Measurements from ENCODE around the gene TXNDC11. TPM values are rescaled to one million over a fixed set of nuclear protein-coding genes. Genes with fewer than 3 reads are reported as not detected.

TXNDC11 gene
- total RNA-seq, 1 donor from 2014 or later = 39.7 TPM

DNA sequence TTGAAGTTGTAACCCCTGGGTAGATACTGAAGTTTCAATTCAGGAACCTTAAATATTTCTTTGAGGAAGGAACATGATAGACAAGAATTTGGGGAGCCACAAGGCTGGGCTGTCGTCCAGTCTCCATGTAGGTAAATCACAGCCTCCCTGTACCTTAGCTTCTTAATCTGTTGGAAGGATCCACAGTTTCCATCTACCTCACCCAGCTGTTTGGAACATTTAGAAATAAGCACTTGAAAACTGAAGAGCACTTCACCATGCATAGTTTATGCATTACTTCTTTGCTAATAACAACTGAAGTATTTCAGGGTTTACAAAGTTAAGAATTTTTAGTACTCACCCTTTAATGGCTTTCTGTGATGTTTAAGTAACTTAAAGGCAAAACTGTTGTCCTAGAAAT lies 17.2 kb downstream of the TXNDC11 start:
- TF ChIP-seq, protein P1, sequence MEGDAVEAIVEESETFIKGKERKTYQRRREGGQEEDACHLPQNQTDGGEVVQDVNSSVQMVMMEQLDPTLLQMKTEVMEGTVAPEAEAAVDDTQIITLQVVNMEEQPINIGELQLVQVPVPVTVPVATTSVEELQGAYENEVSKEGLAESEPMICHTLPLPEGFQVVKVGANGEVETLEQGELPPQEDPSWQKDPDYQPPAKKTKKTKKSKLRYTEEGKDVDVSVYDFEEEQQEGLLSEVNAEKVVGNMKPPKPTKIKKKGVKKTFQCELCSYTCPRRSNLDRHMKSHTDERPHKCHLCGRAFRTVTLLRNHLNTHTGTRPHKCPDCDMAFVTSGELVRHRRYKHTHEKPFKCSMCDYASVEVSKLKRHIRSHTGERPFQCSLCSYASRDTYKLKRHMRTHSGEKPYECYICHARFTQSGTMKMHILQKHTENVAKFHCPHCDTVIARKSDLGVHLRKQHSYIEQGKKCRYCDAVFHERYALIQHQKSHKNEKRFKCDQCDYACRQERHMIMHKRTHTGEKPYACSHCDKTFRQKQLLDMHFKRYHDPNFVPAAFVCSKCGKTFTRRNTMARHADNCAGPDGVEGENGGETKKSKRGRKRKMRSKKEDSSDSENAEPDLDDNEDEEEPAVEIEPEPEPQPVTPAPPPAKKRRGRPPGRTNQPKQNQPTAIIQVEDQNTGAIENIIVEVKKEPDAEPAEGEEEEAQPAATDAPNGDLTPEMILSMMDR (IDR thresholded peaks at IDR 0.05) = no peak
- peaks cover 5% of the 10 kb centered on the region for H3K4me1 Mint-ChIP-seq (ENCODE audit: low read depth)
- no peak for DNase-seq (ENCODE audit: low spot score)
- H3K4me3 Mint-ChIP-seq (ENCODE audit: unreplicated experiment) = no peak overlapping the region
- H3K9me3 Mint-ChIP-seq (ENCODE audit: low read depth) = no peaks in the 10 kb centered on the region
- peaks cover 27% of the 10 kb centered on the region for H3K36me3 Mint-ChIP-seq (ENCODE audit: low read depth)
- H3K27me3 Mint-ChIP-seq (ENCODE audit: low read depth) = no peaks in the 10 kb centered on the region
- H3K27ac Mint-ChIP-seq (ENCODE audit: unreplicated experiment) = no peak overlapping the region

DNA sequence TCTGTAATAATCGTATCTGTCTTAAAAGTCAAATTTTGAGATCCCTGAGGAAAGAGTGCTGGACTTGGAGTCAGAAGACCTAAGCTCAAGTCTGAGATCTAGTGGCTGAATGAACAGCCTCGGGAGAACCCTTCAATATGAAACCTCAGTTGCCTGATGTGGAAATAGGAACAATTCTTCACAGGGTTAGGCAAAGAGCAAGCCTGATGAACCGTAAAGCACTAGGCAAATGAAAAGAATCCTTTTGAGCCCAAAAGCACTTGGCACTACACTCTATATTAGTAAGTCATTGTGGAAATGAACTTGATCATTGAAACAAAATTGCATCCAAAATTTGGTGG lies 20.2 kb downstream of the TXNDC11 start:
- no peaks in the 10 kb centered on the region for H3K27me3 Mint-ChIP-seq (ENCODE audit: low read depth)
- H3K27ac Mint-ChIP-seq (ENCODE audit: unreplicated experiment) = no peak overlapping the region
- no peaks in the 10 kb centered on the region for H3K9me3 Mint-ChIP-seq (ENCODE audit: low read depth)

DNA sequence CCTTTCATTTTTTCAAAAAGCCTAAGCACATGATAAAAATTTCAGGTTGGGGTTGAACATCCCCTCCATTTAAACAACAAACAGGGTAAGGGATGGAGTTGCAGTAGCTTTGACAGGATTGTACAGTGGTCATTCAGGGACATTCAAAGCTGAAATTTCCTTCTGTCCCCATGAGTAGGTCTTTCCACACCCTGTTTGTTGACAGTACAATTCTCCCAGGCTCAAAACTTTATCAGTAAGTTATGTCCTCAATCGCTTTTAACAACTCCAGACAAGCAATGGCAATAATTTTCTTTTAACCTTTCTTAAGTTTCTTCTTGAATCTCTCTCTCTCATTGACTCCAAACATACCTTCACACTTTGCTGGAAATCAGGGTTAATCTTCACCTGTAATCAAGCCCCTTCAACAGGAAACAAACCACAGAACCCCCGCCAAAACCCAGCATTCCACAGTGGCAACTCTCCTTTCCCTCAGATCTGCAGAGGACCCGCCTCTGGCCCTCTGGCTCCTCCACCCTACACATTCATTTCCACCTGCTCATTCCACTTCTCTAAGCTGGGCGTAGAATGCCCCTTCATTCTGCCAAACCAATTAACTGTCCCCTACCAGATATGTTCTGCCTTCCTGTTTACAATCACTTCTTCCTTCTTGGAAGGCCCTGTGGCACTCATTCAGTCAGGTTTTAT lies 20.7 kb downstream of the TXNDC11 start:
- peaks cover 6% of the 10 kb centered on the region for H3K4me1 Mint-ChIP-seq (ENCODE audit: low read depth)
- H3K27me3 Mint-ChIP-seq (ENCODE audit: low read depth) = no peaks in the 10 kb centered on the region
- TF ChIP-seq, protein P1 (IDR thresholded peaks at IDR 0.05) = no peak
- peaks cover 24% of the 10 kb centered on the region for H3K36me3 Mint-ChIP-seq (ENCODE audit: low read depth)
- H3K4me3 Mint-ChIP-seq (ENCODE audit: unreplicated experiment) = no peak overlapping the region
- DNase-seq (ENCODE audit: low spot score) = no peak
- H3K27ac Mint-ChIP-seq (ENCODE audit: unreplicated experiment) = no peak overlapping the region
- no peaks in the 10 kb centered on the region for H3K9me3 Mint-ChIP-seq (ENCODE audit: low read depth)

More for the DNA sequence above, 20.2 kb downstream of the TXNDC11 start:
- TF ChIP-seq, protein P1 (IDR thresholded peaks at IDR 0.05) = no peak
- no peak overlapping the region for H3K4me3 Mint-ChIP-seq (ENCODE audit: unreplicated experiment)
- peaks cover 6% of the 10 kb centered on the region for H3K4me1 Mint-ChIP-seq (ENCODE audit: low read depth)
- no peak for DNase-seq (ENCODE audit: low spot score)
- peaks cover 26% of the 10 kb centered on the region for H3K36me3 Mint-ChIP-seq (ENCODE audit: low read depth)

DNA sequence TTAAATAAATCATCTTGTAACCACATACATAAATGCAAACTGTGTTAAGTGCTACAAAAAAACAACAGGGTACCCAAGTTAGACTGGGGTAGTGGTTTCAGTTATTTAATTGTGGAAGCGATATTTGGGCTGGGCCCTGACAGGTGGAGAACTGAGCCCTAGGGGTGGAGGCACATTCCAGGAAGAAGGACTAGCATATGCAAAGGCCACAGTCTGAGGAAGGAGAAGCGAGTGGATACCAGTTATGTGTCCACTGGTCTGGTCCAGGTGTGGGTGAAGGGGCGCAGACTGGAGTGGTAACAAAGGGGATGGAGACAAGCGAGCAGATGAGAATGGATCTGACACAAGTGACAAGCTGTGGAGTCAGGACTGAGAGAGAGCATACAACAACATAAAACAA lies 22.9 kb downstream of the TXNDC11 start:
- peak overlapping the region; percentile 50 for H3K27ac Mint-ChIP-seq (ENCODE audit: unreplicated experiment)
- no peaks in the 10 kb centered on the region for H3K9me3 Mint-ChIP-seq (ENCODE audit: low read depth)
- DNase-seq (ENCODE audit: low spot score) = no peak

DNA sequence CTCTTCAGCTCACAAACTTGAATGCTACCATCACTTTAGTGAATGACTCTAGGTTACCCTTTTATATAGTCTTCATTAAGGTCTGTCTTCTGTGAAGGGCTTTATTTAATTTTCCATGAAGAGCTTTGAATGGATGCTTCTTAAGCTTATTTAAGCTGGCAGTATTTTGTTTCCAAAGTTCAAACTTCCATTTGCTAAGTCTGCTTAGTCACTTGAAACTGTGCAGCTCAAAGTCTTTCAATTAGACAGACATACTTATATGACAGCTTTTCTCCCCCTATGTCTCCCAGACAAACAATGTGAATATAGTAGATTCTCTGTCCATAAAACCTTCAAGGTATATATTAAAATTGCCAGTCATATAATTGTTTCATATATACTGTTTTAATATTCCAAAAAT lies 23.5 kb downstream of the TXNDC11 start:
- H3K9me3 Mint-ChIP-seq (ENCODE audit: low read depth) = no peaks in the 10 kb centered on the region
- TF ChIP-seq, protein P1 (IDR thresholded peaks at IDR 0.05) = no peak
- DNase-seq (ENCODE audit: low spot score) = no peak
- H3K36me3 Mint-ChIP-seq (ENCODE audit: low read depth) = peaks cover 22% of the 10 kb centered on the region
- no peak overlapping the region for H3K4me3 Mint-ChIP-seq (ENCODE audit: unreplicated experiment)
- no peak overlapping the region for H3K27ac Mint-ChIP-seq (ENCODE audit: unreplicated experiment)
- peaks cover 19% of the 10 kb centered on the region for H3K4me1 Mint-ChIP-seq (ENCODE audit: low read depth)
- no peaks in the 10 kb centered on the region for H3K27me3 Mint-ChIP-seq (ENCODE audit: low read depth)

More for the DNA sequence above, 22.9 kb downstream of the TXNDC11 start:
- TF ChIP-seq, protein P1 (IDR thresholded peaks at IDR 0.05) = no peak
- peaks cover 20% of the 10 kb centered on the region for H3K36me3 Mint-ChIP-seq (ENCODE audit: low read depth)
- H3K27me3 Mint-ChIP-seq (ENCODE audit: low read depth) = no peaks in the 10 kb centered on the region
- peaks cover 15% of the 10 kb centered on the region for H3K4me1 Mint-ChIP-seq (ENCODE audit: low read depth)
- H3K4me3 Mint-ChIP-seq (ENCODE audit: unreplicated experiment) = no peak overlapping the region

Measured in chondrocyte (in vitro differentiated cells).